Endothelial cell (in vitro differentiated cells): ENCODE results near the gene C17orf50. TPM values are rescaled to one million over a fixed set of nuclear protein-coding genes. Genes with fewer than 3 reads are reported as not detected.

Experiments used
- DNase-seq: peaks from one replicate; pipeline ENCODE4 v3.0.0; 2021; ENCODE audit warnings: low spot score
- H3K27ac Mint-ChIP-seq: one replicate; pipeline ENCODE4 v1.8.0; 2021; ENCODE audit warnings: mixed read lengths, inconsistent platforms; ENCODE audit not compliant: unreplicated experiment
- H3K27me3 Mint-ChIP-seq: one replicate; pipeline ENCODE4 v1.8.0; 2021; ENCODE audit warnings: mild to moderate bottlenecking, moderate library complexity, mixed read lengths, inconsistent platforms; ENCODE audit not compliant: unreplicated experiment
- H3K36me3 Mint-ChIP-seq: one replicate; pipeline ENCODE4 v1.8.0; 2021; ENCODE audit warnings: mild to moderate bottlenecking, low read depth, mixed read lengths, inconsistent platforms; ENCODE audit not compliant: unreplicated experiment
- H3K4me1 Mint-ChIP-seq: one replicate; pipeline ENCODE4 v1.8.0; 2021; ENCODE audit warnings: mild to moderate bottlenecking, mixed read lengths, inconsistent platforms; ENCODE audit not compliant: unreplicated experiment
- H3K4me3 Mint-ChIP-seq: one replicate; pipeline ENCODE4 v1.8.0; 2021; ENCODE audit warnings: mild to moderate bottlenecking, mixed read lengths, inconsistent platforms; ENCODE audit not compliant: unreplicated experiment
- H3K9me3 Mint-ChIP-seq: one replicate; pipeline ENCODE4 v1.8.0; 2021; ENCODE audit warnings: mixed read lengths, inconsistent platforms; ENCODE audit not compliant: unreplicated experiment
- total RNA-seq: library from RNA; stranded (reverse); fragmentation: NEBNext Ultra II Directional; extraction: Animal tissue kit (Norgen Biotek cat#: 25700); gene quantifications from one replicate; pipeline ENCODE4 v1.2.1, GENCODE V29; 2021; ENCODE audit not compliant: unreplicated experiment
- TF ChIP-seq, protein P1 (sequence below): fragments of 200-600 bp; sonication (generic); IDR thresholded peaks from one replicate; pipeline ENCODE4 v1.5.0; 2021; ENCODE audit warnings: antibody characterized with exemption; ENCODE audit not compliant: unreplicated experiment

Gene C17orf50
- total RNA-seq, 1 donor from 2014 or later, result 0.90 TPM

DNA sequence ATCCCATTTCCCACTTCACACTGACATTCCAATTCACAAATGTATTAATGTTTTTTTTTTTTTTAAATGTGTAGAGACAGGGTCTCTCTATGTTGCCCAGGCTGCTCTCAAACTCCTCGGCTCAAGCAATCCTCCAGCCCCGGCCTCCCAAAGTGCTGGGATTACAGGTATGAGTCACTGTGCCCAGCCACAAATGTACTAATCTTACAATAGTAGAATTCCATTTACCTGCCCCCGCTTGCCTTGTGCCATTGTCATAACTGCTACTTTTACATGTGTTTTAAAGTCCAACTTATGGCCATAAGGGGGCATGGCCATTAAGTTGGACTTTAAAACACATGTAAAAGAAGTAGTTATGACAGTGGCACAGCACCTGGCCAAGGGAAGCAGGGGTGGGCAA lies 30.2 kb downstream of the C17orf50 start:
- no peak for DNase-seq
- Mint-ChIP-seq H3K4me1 (peaks cover 13% of the 10 kb centered on the region), H3K27ac (no peak overlapping the region), H3K4me3 (no peak overlapping the region), H3K9me3 (no peaks in the 10 kb centered on the region), H3K36me3 (no peaks in the 10 kb centered on the region), H3K27me3 (peaks cover 9% of the 10 kb centered on the region)
- TF ChIP-seq, protein P1, sequence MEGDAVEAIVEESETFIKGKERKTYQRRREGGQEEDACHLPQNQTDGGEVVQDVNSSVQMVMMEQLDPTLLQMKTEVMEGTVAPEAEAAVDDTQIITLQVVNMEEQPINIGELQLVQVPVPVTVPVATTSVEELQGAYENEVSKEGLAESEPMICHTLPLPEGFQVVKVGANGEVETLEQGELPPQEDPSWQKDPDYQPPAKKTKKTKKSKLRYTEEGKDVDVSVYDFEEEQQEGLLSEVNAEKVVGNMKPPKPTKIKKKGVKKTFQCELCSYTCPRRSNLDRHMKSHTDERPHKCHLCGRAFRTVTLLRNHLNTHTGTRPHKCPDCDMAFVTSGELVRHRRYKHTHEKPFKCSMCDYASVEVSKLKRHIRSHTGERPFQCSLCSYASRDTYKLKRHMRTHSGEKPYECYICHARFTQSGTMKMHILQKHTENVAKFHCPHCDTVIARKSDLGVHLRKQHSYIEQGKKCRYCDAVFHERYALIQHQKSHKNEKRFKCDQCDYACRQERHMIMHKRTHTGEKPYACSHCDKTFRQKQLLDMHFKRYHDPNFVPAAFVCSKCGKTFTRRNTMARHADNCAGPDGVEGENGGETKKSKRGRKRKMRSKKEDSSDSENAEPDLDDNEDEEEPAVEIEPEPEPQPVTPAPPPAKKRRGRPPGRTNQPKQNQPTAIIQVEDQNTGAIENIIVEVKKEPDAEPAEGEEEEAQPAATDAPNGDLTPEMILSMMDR, result no peak

DNA sequence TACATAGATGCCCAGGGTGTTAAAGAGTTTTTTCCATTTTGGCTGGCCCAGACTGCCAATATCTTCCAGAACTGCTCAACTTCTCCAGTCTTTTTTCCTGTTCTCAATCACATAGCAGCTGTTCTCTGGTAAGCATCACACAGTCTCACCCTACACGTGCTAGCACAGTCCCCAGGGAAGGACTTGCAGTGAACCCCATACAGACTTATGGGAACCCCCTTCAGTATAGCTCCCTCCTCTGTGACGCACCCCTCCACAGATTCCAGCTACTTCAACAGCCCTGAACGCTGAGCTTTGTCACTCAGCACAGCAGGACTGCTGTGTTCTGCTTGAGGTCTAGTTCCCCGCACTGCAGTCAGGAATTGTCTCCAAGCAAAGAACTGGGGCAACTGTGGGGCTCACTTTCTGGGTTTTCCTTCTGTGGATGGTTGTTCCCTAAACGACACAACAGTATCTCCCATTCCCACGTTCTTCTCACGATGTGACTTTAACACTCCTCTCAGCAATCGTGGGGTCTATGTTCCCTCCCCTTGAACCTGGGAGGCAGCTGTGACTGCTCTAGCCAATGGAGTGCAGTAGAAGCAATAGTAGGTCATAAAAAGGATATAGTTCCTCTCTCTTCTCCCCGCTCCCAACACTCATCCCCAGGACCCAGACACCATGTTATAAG lies 31.1 kb downstream of the C17orf50 start:
- TF ChIP-seq, protein P1, result no peak
- no peak overlapping the region for H3K4me3 Mint-ChIP-seq
- DNase-seq, result no peak
- no peaks in the 10 kb centered on the region for H3K9me3 Mint-ChIP-seq
- peak overlapping the region; percentile 70 for H3K27ac Mint-ChIP-seq
- H3K4me1 Mint-ChIP-seq, result peaks cover 15% of the 10 kb centered on the region
- peaks cover 9% of the 10 kb centered on the region for H3K27me3 Mint-ChIP-seq
- no peaks in the 10 kb centered on the region for H3K36me3 Mint-ChIP-seq

DNA sequence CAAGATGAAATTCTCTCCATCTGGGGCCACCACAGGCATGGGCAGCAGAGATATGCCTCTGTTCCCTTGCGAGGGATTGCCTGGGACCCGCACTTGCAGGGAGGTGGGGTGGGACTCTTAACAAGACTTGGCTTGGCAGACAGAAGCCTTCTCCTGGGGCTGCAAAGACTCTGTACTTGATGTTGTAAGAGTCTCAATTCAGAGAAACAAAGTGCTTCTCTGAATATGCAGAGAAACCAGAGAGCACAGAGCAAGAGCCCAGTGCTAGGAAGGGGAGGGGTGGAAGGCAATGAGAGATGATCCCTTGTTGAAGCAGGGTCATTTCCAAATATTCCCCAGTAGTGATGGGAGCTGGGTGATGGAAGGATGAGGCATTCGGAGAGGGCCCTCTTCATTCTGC lies 32.6 kb downstream of the C17orf50 start:
- DNase-seq, result no peak
- TF ChIP-seq, protein P1, result no peak
- no peak overlapping the region for H3K27ac Mint-ChIP-seq
- H3K27me3 Mint-ChIP-seq, result peaks cover 10% of the 10 kb centered on the region
- H3K4me3 Mint-ChIP-seq, result peak overlapping the region; percentile 63
- H3K9me3 Mint-ChIP-seq, result no peaks in the 10 kb centered on the region
- no peaks in the 10 kb centered on the region for H3K36me3 Mint-ChIP-seq
- peaks cover 12% of the 10 kb centered on the region for H3K4me1 Mint-ChIP-seq

GRCh38 chr17:35795007-35795870 lies 34.6 kb downstream of the C17orf50 start, which contains the start of gene MMP28:
Gene MMP28, minus strand, starts transcription at chr17:35795641. Its CDS starts 264 bp downstream, at chr17:35795377.
- Mint-ChIP-seq H3K36me3 (no peaks in the 10 kb centered on the region), H3K4me3 (peak within 1 kb of the TSS; percentile 84), H3K27ac (no peak within 1 kb of the TSS), H3K4me1 (peaks cover 23% of the 10 kb centered on the region), H3K27me3 (peaks cover 10% of the 10 kb centered on the region), H3K9me3 (no peaks in the 10 kb centered on the region)
- DNase-seq, result no peak
- TF ChIP-seq, protein P1, result no peak

GRCh38 chr17:35795871-35796265 lies 35.2 kb downstream of the C17orf50 start:
- DNase-seq, result no peak
- Mint-ChIP-seq H3K9me3 (no peaks in the 10 kb centered on the region), H3K27me3 (peaks cover 10% of the 10 kb centered on the region), H3K27ac (no peak overlapping the region), H3K4me1 (peaks cover 29% of the 10 kb centered on the region), H3K4me3 (peak overlapping the region; percentile 84), H3K36me3 (no peaks in the 10 kb centered on the region)
- TF ChIP-seq, protein P1, result no peak
